Measurements from ENCODE around the gene ALDH1A2. TPM values are rescaled to one million over a fixed set of nuclear protein-coding genes. Genes with fewer than 3 reads are reported as not detected.

The ALDH1A2 gene
- polyA plus RNA-seq, 4 donors = 261 to 328 (median 293) TPM

DNA sequence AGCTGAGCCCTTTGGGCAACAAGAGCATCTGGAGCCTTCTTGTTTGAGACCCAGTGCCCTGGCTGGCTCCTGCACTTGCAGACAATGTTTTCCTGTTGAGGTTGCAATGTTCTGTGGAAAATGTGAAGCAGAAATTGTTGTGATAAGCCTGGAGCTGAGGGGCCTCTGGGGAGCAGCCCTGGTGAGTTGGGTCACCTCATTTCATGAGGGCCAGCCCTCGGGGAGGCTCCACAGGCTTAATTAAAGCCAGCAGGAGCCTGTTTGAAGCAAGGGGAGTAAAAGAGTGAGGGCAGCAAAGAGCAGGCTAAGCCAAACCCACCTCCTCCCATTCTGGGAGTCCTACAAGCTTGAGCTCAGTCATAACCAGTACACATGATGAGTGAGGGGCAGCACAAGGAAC is 154.3 kb downstream of the ALDH1A2 start:
- DNase-seq (ENCODE audit: low read depth in 4 of 4, low spot score in 2 of 4) = peak in 1 of 4 donors; percentile 18

DNA sequence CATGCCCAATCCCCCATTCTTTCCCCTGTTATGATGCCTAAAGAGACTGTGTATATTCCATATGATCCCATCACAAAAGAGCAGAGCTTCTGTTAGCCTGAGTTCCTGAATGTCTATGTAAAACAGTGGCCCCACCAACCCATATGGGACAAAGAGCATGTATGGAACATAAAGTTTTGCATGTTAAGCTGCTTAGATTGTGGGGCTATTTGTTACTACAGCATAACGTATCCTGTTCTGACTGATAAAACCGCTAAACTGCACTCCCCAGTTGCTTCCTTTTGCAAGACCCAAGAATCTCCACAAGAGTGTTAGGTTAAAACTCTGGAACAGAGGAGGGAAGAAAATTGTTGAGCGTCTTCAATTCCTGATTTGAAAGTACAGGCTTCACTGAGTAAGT is 154.8 kb downstream of the ALDH1A2 start:
- DNase-seq (ENCODE audit: low read depth in 4 of 4, low spot score in 2 of 4) = no peak

DNA sequence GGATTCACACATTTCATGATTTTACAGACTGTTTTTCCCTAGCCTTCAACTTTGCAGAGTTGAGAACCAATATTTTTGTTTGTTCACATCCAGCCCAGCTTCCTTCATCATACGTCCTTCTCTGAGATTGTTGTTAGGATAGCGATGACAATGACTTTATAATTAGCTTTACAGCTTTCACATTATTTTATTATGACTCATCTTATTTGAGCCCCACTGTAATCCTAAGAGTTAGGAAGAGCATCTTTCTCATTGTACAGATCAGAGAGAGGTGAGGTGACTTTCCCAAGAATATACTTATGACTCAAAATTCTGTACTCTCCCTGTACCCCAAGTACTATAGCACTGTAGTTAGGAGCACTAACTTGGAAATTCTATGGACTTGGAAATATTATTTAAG is 156.1 kb downstream of the ALDH1A2 start:
- DNase-seq (ENCODE audit: low read depth in 4 of 4, low spot score in 2 of 4) = no peak

DNA sequence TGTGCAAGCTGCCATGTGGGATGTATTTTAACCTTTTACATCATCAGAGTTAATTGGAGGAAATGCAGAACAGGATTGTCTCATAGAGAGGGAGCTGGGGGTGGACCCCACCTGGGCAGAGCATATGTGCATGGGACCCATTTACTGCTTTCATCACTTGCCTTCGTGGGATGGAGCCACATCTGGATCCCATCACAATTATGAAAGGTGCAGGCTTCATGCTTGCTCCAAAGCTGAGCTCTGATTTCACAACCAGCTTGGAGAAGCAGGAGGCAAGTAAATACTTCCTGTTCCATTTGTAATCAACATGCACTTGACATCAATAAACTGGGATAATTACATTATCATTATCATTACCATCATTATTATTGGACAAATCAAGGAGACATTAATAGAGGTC is 161.9 kb downstream of the ALDH1A2 start:
- DNase-seq (ENCODE audit: low read depth in 4 of 4, low spot score in 2 of 4) = no peak

Other genes with a start within 250 kb of the ALDH1A2 start
- gene AQP9, start 72.7 kb upstream of the ALDH1A2 start, polyA plus RNA-seq (ENCODE audit: insufficient read length in 4 of 4) = under 1 TPM; 0.14 to 0.40 (median 0.34) TPM